GM18507 (cell line): Measurements from ENCODE around the gene LIF.

ENCODE experiments used
- DNase-seq: peaks from one replicate; pipeline ENCODE4 v3.0.0; 2011; ENCODE audit warnings: low read depth; ENCODE audit not compliant: insufficient read length; ENCODE audit errors: extremely low spot score
- FAIRE-seq: peaks from 2 replicates; lab custom pipeline; 2011; peaks lifted over from hg19 to GRCh38; lab: Jason Lieb, UNC

LIF gene

GRCh38 chr22:30266445-30267381, 20.2 kb upstream of the LIF start, which contains the start of gene OSM:
TSS of gene OSM (minus strand) at chr22:30266851. CDS start at chr22:30266799, 52 bp downstream.
- FAIRE-seq = peak; percentile 71
- DNase-seq = no peak

GRCh38 chr22:30265823-30266444, 19.4 kb upstream of the LIF start:
- DNase-seq (peak; percentile 71), FAIRE-seq (peak; percentile 95)

GRCh38 chr22:30265131-30265720, 18.7 kb upstream of the LIF start:
- DNase-seq (no peak), FAIRE-seq (no peak)

GRCh38 chr22:30263883-30264282, 17.3 kb upstream of the LIF start:
- no peak for FAIRE-seq
- DNase-seq = no peak

- DNase-seq (no peak), FAIRE-seq (peak; percentile 82)
These were observed 16.6 kb upstream of the LIF start for GRCh38 chr22:30262917-30263741.

- no peak for DNase-seq
These were observed 15.6 kb upstream of the LIF start for GRCh38 chr22:30262112-30262511.

GRCh38 chr22:30261134-30261533, 14.6 kb upstream of the LIF start:
- DNase-seq = no peak
- no peak for FAIRE-seq

More at GRCh38 chr22:30262112-30262511, 15.6 kb upstream of the LIF start:
- no peak for FAIRE-seq

GRCh38 chr22:30260682-30261081, 14.1 kb upstream of the LIF start:
- no peak for DNase-seq
- no peak for FAIRE-seq

GRCh38 chr22:30260276-30260675, 13.7 kb upstream of the LIF start:
- DNase-seq (no peak), FAIRE-seq (no peak)

- DNase-seq = no peak
- FAIRE-seq = no peak
These were observed 7.8 kb upstream of the LIF start for GRCh38 chr22:30254314-30254713.

GRCh38 chr22:30253205-30253852, 6.8 kb upstream of the LIF start:
- DNase-seq (no peak), FAIRE-seq (peak; percentile 39)

GRCh38 chr22:30252411-30253204, 6.0 kb upstream of the LIF start:
- DNase-seq (no peak), FAIRE-seq (no peak)

GRCh38 chr22:30251711-30252110, 5.2 kb upstream of the LIF start:
- no peak for FAIRE-seq

GRCh38 chr22:30250661-30251267, 4.2 kb upstream of the LIF start:
- FAIRE-seq = no peak
- no peak for DNase-seq

More at GRCh38 chr22:30251711-30252110, 5.2 kb upstream of the LIF start:
- no peak for DNase-seq

- FAIRE-seq (no peak), DNase-seq (no peak)
These were observed 3.5 kb upstream of the LIF start for GRCh38 chr22:30250039-30250565.

GRCh38 chr22:30249049-30250038, 2.8 kb upstream of the LIF start:
- no peak for DNase-seq
- no peak for FAIRE-seq
